Small intestine (tissue), 4 donors: ENCODE results near the gene MERTK. TPM values are rescaled to one million over a fixed set of nuclear protein-coding genes. Genes with fewer than 3 reads are reported as not detected.

ENCODE experiments used
- polyA plus RNA-seq, 4 donors: library from polyadenylated mRNA; stranded (reverse) in 3 of 4; unstranded in 1 of 4; fragments of 200-250 nt in 3 of 4; fragments of 120-200 nt in 1 of 4; gene quantifications; one replicate each; pipeline versions ENCODE4 v1.2.1 to v1.2.3, GENCODE V29; 2013
- donor health status: healthy with polysubstance abuse.
- donor health status: Bipolar disorder and iron deficiency.
- donor health status: healthy.

MERTK gene
- polyA plus RNA-seq, 4 donors = 4.1 to 9.8 (median 7.1) TPM

Other genes starting within 250 kb of the MERTK start
- gene ANAPC1, start 14.4 kb upstream of the MERTK start, polyA plus RNA-seq = 10 to 100 TPM in 2 of 4 donors, 1 to 10 TPM in 2; 2.4 to 23.9 (median 8.4) TPM
- 10 to 100 TPM; 17.3 to 43.3 (median 26.1) TPM for gene TMEM87B, start 156.7 kb downstream of the MERTK start, polyA plus RNA-seq
- 1 to 10 TPM in 1 of 4 donors, under 1 TPM in 1, not detected in 2; 0.75 to 1.4 TPM for gene FBLN7, start 239.8 kb downstream of the MERTK start, polyA plus RNA-seq